Measurements from ENCODE around the gene SPAG5.

GRCh38 chr17:28573966-28574480, 24.8 kb downstream of the SPAG5 start:
- TF ChIP-seq CTCF (IDR thresholded peaks at IDR 0.05) (no peak), POLR2A (IDR thresholded peaks at IDR 0.05; ENCODE audit: low read depth) (no peak), EP300 (IDR thresholded peaks at IDR 0.05) (no peak)

All from esophagus muscularis mucosa (tissue), 4 donors.